Measurements from ENCODE around the gene C16orf54. TPM values are rescaled to one million over a fixed set of nuclear protein-coding genes. Genes with fewer than 3 reads are reported as not detected.
A peak's percentile ranks its signal among the peaks of the same experiment; 100 is the strongest.
"Not testable (repeated sequence)": the region's sequence is repeated elsewhere in the genome, so short reads cannot be mapped to it uniquely, and the experiment has no call there.

The C16orf54 gene
- total and polyA plus RNA-seq, 2 donors (not counting 1 experiment from before 2014, with no cell fraction given), result not detected

DNA sequence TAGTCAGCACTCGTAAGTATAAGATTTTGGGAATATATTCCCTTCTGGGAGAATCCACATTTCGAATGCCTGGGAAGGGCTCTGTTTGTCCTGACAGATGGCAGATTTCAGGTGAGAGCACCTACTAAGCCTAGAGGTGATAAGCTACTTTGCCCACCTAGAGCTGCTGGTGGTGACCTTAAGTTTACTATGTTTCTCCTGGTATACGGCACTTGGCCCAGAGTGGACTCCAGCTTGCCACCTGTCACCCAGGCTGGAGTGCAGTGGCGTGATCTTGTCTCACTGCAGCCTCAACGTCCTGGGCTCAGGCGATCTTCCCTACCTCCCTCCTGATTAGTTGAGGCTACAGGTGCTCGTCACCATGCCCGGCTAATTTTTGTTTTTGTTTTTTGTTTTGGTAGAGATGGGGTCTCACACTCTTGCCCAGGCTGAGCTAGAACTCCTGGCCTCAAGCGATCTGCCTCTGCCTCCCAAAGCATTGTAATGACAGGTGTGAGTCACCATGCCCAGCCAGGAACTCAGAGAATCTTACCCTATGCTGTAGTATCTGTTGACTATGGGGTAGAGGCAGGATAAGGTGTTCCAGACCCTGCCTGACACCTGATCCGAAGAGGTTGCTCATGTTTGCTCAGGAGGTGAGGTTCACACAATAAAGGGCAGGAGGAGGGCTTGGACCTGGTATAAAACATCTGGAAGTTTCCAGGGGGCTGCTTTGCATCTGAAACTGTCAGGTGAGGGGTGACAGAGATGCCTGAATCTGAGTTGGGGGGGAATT is 32.0 kb upstream of the C16orf54 start, which contains the start of gene ZG16:
ZG16 (plus strand) TSS at position 681 of the 775 bp plus-strand sequence. CDS start 1,011 bp downstream, outside the sequence.
- no peaks in the 10 kb centered on the region for H3K36me3 ChIP-seq (ENCODE audit: control insufficient read depth, insufficient read depth, low read length)
- H3K27me3 ChIP-seq (ENCODE audit: control insufficient read depth, insufficient read depth, low read length), result peaks cover 20% of the 10 kb centered on the region
- TF ChIP-seq CTCF (conservative IDR thresholded peaks at IDR 0.05 in 1 of 2, IDR thresholded peaks at IDR 0.05 in 1 of 2; ENCODE audit: low read depth in 1 of 2, low read length in 2 of 2) (no peak), EZH2 (IDR thresholded peaks at IDR 0.05; ENCODE audit: low read length, missing control alignments) (no peak)
- H3K4me1 ChIP-seq (ENCODE audit: control insufficient read depth, extremely low read depth, insufficient read depth, low read length), result no peaks in the 10 kb centered on the region
- no peak within 1 kb of the TSS for H3K9ac ChIP-seq (ENCODE audit: insufficient read depth, low read length)
- no peak within 1 kb of the TSS for H3K27ac ChIP-seq (ENCODE audit: insufficient read depth, low read length)
- no peak within 1 kb of the TSS for H2AFZ ChIP-seq (ENCODE audit: low read length)
- DNase-seq (ENCODE audit: low read depth in 2 of 2), result no peak
- H3K4me3 ChIP-seq (replicated peaks in 1 of 4; ENCODE audit: control extremely low read depth in 1 of 4, insufficient read depth in 1 of 4, low read depth in 3 of 4, low read length in 4 of 4), result no peak within 1 kb of the TSS
- no peaks in the 10 kb centered on the region for H4K20me1 ChIP-seq (ENCODE audit: control insufficient read depth, extremely low read depth, insufficient read depth, low read length)
- H3K9me3 ChIP-seq (ENCODE audit: control insufficient read depth, insufficient read depth, low read depth, low read length), result no peaks in the 10 kb centered on the region
- H3K79me2 ChIP-seq (ENCODE audit: control insufficient read depth, insufficient read depth, low read length), result no peaks in the 10 kb centered on the region
- H3K4me2 ChIP-seq (ENCODE audit: extremely low read depth, insufficient read depth, low read length), result no peak within 1 kb of the TSS

GRCh38 chr16:29775742-29776408 is 30.1 kb upstream of the C16orf54 start:
- no peaks in the 10 kb centered on the region for H4K20me1 ChIP-seq (ENCODE audit: control insufficient read depth, extremely low read depth, insufficient read depth, low read length)
- no peaks in the 10 kb centered on the region for H3K79me2 ChIP-seq (ENCODE audit: control insufficient read depth, insufficient read depth, low read length)
- H3K36me3 ChIP-seq (ENCODE audit: control insufficient read depth, insufficient read depth, low read length), result no peaks in the 10 kb centered on the region
- TF ChIP-seq CTCF (conservative IDR thresholded peaks at IDR 0.05 in 1 of 2, IDR thresholded peaks at IDR 0.05 in 1 of 2; ENCODE audit: low read depth in 1 of 2, low read length in 2 of 2), result no peak
- no peak for TF ChIP-seq EZH2 (IDR thresholded peaks at IDR 0.05; ENCODE audit: low read length, missing control alignments)
- no peak overlapping the region for H3K4me2 ChIP-seq (ENCODE audit: extremely low read depth, insufficient read depth, low read length)
- peaks cover 17% of the 10 kb centered on the region for H3K27me3 ChIP-seq (ENCODE audit: control insufficient read depth, insufficient read depth, low read length)
- no peak overlapping the region for H3K4me3 ChIP-seq (replicated peaks in 1 of 4; ENCODE audit: control extremely low read depth in 1 of 4, insufficient read depth in 1 of 4, low read depth in 3 of 4, low read length in 4 of 4)
- H3K27ac ChIP-seq (ENCODE audit: insufficient read depth, low read length), result no peak overlapping the region
- peak; percentile 48 to 62 for DNase-seq (ENCODE audit: low read depth in 2 of 2)
- no peaks in the 10 kb centered on the region for H3K9me3 ChIP-seq (ENCODE audit: control insufficient read depth, insufficient read depth, low read depth, low read length)
- no peaks in the 10 kb centered on the region for H3K4me1 ChIP-seq (ENCODE audit: control insufficient read depth, extremely low read depth, insufficient read depth, low read length)
- H2AFZ ChIP-seq (ENCODE audit: low read length), result no peak overlapping the region
- H3K9ac ChIP-seq (ENCODE audit: insufficient read depth, low read length), result no peak overlapping the region

DNA sequence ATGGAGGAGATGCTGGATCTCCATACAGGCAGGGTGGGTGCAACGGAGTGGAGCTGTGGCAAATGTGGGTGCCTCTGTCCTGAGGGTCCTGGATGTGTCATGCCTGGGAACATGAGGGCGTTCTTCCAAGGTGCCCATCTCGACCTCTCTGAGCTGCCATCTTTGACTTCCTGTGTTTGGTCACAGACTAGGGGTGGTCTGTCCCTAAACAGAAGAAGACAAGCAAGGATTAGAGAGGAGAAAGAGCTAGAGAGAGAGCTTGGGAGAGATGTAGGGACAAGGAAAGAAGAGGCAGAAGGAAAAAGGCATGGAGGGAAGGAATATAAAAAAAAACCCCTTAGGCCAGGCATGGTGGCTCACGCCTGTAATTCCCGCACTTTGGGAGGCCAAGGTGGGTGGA is 28.9 kb upstream of the C16orf54 start:
- DNase-seq (ENCODE audit: low read depth in 2 of 2), result no peak
- Histone ChIP-seq H3K36me3 (ENCODE audit: control insufficient read depth, insufficient read depth, low read length) (no peaks in the 10 kb centered on the region), H3K27ac (ENCODE audit: insufficient read depth, low read length) (no peak overlapping the region), H2AFZ (ENCODE audit: low read length) (no peak overlapping the region), H3K4me1 (ENCODE audit: control insufficient read depth, extremely low read depth, insufficient read depth, low read length) (no peaks in the 10 kb centered on the region), H4K20me1 (ENCODE audit: control insufficient read depth, extremely low read depth, insufficient read depth, low read length) (no peaks in the 10 kb centered on the region), H3K9me3 (ENCODE audit: control insufficient read depth, insufficient read depth, low read depth, low read length) (no peaks in the 10 kb centered on the region), H3K4me3 (replicated peaks in 1 of 4; ENCODE audit: control extremely low read depth in 1 of 4, insufficient read depth in 1 of 4, low read depth in 3 of 4, low read length in 4 of 4) (no peak overlapping the region), H3K27me3 (ENCODE audit: control insufficient read depth, insufficient read depth, low read length) (peaks cover 8% of the 10 kb centered on the region), H3K9ac (ENCODE audit: insufficient read depth, low read length) (no peak overlapping the region), H3K4me2 (ENCODE audit: extremely low read depth, insufficient read depth, low read length) (no peak overlapping the region), H3K79me2 (ENCODE audit: control insufficient read depth, insufficient read depth, low read length) (no peaks in the 10 kb centered on the region)
- TF ChIP-seq CTCF (conservative IDR thresholded peaks at IDR 0.05 in 1 of 2, IDR thresholded peaks at IDR 0.05 in 1 of 2; ENCODE audit: low read depth in 1 of 2, low read length in 2 of 2) (no peak), EZH2 (IDR thresholded peaks at IDR 0.05; ENCODE audit: low read length, missing control alignments) (no peak)

DNA sequence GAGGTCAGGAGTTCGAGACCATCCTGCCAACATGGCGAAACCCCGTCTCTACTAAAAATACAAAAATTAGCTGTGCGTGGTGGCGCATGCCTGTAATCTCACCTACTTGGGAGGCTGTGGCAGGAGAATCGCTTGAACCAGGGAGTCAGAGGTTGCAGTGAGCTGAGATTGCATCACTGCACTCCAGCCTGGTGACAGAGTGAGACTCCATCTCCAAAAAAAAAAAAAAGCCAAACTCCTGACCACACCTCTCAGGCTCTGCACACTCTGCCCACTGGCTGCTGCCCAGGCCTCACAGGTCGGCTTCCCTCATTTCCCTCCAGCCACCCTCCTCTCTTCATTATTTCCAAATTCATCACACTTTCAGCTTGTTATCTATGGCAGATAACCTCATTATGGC is 26.5 kb upstream of the C16orf54 start:
- not testable (repeated sequence) for H3K36me3 ChIP-seq (ENCODE audit: control insufficient read depth, insufficient read depth, low read length); H3K4me1 ChIP-seq (ENCODE audit: control insufficient read depth, extremely low read depth, insufficient read depth, low read length); H4K20me1 ChIP-seq (ENCODE audit: control insufficient read depth, extremely low read depth, insufficient read depth, low read length); H3K27ac ChIP-seq (ENCODE audit: insufficient read depth, low read length); H3K79me2 ChIP-seq (ENCODE audit: control insufficient read depth, insufficient read depth, low read length); DNase-seq (ENCODE audit: low read depth in 2 of 2); H3K9ac ChIP-seq (ENCODE audit: insufficient read depth, low read length); H3K9me3 ChIP-seq (ENCODE audit: control insufficient read depth, insufficient read depth, low read depth, low read length); H3K27me3 ChIP-seq (ENCODE audit: control insufficient read depth, insufficient read depth, low read length); H3K4me3 ChIP-seq (replicated peaks in 1 of 4; ENCODE audit: control extremely low read depth in 1 of 4, insufficient read depth in 1 of 4, low read depth in 3 of 4, low read length in 4 of 4); H2AFZ ChIP-seq (ENCODE audit: low read length); H3K4me2 ChIP-seq (ENCODE audit: extremely low read depth, insufficient read depth, low read length)
